Right atrium auricular region (tissue), 2 donors: ENCODE data around the gene THRB. TPM values are rescaled to one million over a fixed set of nuclear protein-coding genes. Genes with fewer than 3 reads are reported as not detected.

ENCODE experiments used
- DNase-seq: peaks from one replicate; pipeline ENCODE4 v3.0.0-alpha.2; 2019; ENCODE audit warnings: low spot score
- H3K27ac ChIP-seq, 2 donors: fragments of 200-600 bp; sonication (generic); 1 replicate in 1 of 2; 2 replicates in 1 of 2; pipeline ENCODE4 v1.5.1; 2016 to 2019
- H3K27me3 ChIP-seq, 2 donors: fragments of 200-600 bp; sonication (generic); one replicate each; pipeline versions ENCODE4 v1.5.1 to v1.6.0; 2017 to 2019
- H3K36me3 ChIP-seq: fragments of 200-600 bp; sonication (generic); one replicate; pipeline ENCODE4 v1.5.1; 2016
- H3K4me1 ChIP-seq, 2 donors: fragments of 200-600 bp; sonication (generic); one replicate each; pipeline versions ENCODE4 v1.5.1 to v1.6.0; 2017 to 2019
- H3K4me3 ChIP-seq, 2 donors: fragments of 200-600 bp; sonication (generic); 1 replicate in 1 of 2; 2 replicates in 1 of 2; pipeline ENCODE4 v1.5.1; 2017 to 2019; ENCODE audit warnings: mild to moderate bottlenecking in 1 of 2, moderate library complexity in 1 of 2
- H3K9me3 ChIP-seq, 2 donors: fragments of 200-600 bp; sonication (generic); one replicate each; pipeline ENCODE4 v1.5.1; 2019
- total RNA-seq, 2 donors: library from RNA; depleted of rRNA; stranded (reverse); fragments of >200 nt; gene quantifications; one replicate each; pipeline ENCODE4 v1.1.0, GENCODE V29; 2016
- TF ChIP-seq, protein P1 (sequence below), 2 donors: fragments of 200-600 bp; sonication (generic); IDR thresholded peaks; one replicate each; pipeline ENCODE4 v1.5.1; 2019; ENCODE audit warnings: antibody characterized with exemption in 2 of 2

THRB gene
- total RNA-seq, 2 donors from 2014 or later: 4.2 to 7.0 TPM

DNA sequence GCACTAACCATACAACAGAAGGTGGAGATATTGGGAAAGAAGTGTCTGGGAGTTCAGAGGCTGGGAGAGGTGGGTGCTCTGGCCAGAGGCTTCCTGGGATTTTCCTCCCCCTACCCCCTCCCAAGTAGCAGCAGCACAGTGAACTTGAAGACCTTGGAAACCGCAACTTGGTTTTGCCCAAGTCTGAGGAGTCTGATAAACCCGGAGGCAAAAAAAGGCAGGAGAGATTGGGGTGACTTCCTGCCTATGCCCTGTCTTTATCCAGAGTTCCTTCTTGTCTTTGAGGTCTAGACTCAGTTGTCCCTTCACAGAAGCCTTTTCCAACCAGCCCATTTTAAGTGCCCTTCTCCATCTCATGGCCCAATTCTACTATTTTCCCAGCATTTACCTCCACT lies 25.4 kb upstream of the THRB start:
- Histone ChIP-seq H3K9me3 (no peaks in the 10 kb centered on the region), H3K27ac (no peak overlapping the region), H3K36me3 (no peaks in the 10 kb centered on the region), H3K4me3 (no peak overlapping the region), H3K4me1 (peaks cover 0 to 11% of the 10 kb centered on the region in 2 donors), H3K27me3 (no peaks in the 10 kb centered on the region)
- DNase-seq: no peak
- TF ChIP-seq, protein P1, sequence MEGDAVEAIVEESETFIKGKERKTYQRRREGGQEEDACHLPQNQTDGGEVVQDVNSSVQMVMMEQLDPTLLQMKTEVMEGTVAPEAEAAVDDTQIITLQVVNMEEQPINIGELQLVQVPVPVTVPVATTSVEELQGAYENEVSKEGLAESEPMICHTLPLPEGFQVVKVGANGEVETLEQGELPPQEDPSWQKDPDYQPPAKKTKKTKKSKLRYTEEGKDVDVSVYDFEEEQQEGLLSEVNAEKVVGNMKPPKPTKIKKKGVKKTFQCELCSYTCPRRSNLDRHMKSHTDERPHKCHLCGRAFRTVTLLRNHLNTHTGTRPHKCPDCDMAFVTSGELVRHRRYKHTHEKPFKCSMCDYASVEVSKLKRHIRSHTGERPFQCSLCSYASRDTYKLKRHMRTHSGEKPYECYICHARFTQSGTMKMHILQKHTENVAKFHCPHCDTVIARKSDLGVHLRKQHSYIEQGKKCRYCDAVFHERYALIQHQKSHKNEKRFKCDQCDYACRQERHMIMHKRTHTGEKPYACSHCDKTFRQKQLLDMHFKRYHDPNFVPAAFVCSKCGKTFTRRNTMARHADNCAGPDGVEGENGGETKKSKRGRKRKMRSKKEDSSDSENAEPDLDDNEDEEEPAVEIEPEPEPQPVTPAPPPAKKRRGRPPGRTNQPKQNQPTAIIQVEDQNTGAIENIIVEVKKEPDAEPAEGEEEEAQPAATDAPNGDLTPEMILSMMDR (IDR thresholded peaks at IDR 0.05): no peak

DNA sequence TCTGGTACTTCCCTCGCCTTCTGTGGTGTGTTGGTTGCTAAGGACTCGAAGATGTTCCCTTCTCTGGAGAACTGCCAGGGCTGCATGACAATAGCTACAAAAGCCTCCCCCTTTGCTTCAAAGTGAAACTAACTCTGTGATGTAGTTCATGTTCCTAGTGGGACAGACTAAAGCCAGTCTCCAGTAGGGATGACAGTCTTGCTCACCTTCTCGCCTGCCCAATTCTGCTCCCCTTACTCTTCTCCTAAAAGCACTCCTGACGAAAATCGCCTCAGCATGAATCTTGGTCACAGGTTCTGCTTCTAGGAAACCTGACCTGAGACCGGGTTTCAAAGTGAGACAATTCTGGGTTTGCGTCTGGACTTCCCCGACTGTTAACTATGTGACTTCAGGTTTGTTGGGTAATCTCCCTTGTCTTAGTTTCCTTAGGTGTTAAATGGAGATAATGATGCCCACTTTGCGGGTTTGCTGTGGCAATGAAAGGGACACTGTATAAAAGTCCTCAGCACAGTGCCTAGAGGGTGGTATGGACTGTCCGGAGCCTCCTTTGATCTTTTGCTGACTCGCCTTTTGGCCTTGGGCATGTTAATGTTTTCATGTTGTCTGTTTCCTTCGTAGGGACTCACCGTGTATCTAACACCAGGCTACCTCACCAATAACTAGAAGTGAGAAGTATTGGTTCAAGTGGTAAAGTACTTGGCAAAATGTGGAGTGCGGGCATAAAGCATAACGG lies 24.9 kb upstream of the THRB start:
- DNase-seq: no peak
- H3K4me3 ChIP-seq: no peak overlapping the region

DNA sequence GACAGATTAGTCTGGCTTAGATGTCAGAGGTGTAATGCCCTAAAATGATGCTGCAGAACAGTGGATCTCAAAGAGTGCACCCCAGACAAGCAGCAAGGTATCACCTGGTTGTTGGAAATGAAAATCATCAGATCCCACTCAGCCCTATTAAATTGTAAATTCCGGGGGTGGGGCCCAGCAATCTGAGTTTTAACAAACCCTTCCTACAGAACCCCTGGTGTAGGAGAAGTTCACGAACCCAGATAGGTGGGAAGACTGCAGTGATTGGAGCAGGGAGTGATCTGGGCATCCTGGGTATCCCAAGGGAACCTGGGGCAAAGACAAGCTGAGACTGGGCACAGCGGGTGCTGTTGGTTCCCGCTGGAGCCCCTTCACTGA lies 24.3 kb upstream of the THRB start:
- H3K27me3 ChIP-seq: no peaks in the 10 kb centered on the region
- no peak overlapping the region for H3K4me3 ChIP-seq

More for the DNA sequence above, 24.9 kb upstream of the THRB start:
- H3K27me3 ChIP-seq: no peaks in the 10 kb centered on the region
- TF ChIP-seq, protein P1 (IDR thresholded peaks at IDR 0.05): no peak
- H3K36me3 ChIP-seq: no peaks in the 10 kb centered on the region
- H3K4me1 ChIP-seq: peaks cover 0 to 11% of the 10 kb centered on the region in 2 donors
- H3K9me3 ChIP-seq: no peaks in the 10 kb centered on the region
- no peak overlapping the region for H3K27ac ChIP-seq

DNA sequence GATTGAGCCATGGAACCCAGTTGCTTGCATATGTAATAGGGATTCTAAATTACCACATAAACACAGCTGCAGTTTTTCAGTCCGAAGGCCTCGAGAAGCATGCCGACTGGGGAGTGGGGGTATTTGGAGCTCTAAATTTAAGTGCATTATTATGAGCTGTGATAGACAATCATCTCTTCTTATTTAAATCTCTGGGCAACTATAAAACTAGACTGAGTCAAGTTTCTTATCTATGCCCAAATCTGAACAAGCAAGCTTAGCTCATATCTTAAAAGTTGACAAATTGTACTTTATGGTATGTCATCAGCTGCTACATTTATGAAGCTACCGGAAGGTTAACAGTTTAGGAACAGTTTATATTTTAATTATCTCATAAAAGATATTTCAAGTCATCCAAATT lies 19.5 kb upstream of the THRB start:
- TF ChIP-seq, protein P1 (IDR thresholded peaks at IDR 0.05): no peak
- H3K36me3 ChIP-seq: no peaks in the 10 kb centered on the region
- no peaks in the 10 kb centered on the region for H3K4me1 ChIP-seq
- no peaks in the 10 kb centered on the region for H3K9me3 ChIP-seq
- no peak for DNase-seq
- no peak overlapping the region for H3K27ac ChIP-seq
- H3K27me3 ChIP-seq: no peaks in the 10 kb centered on the region
- no peak overlapping the region for H3K4me3 ChIP-seq

More for the DNA sequence above, 24.3 kb upstream of the THRB start:
- TF ChIP-seq, protein P1 (IDR thresholded peaks at IDR 0.05): no peak
- Histone ChIP-seq H3K27ac (no peak overlapping the region), H3K9me3 (no peaks in the 10 kb centered on the region), H3K36me3 (no peaks in the 10 kb centered on the region), H3K4me1 (peaks cover 0 to 11% of the 10 kb centered on the region in 2 donors)
- DNase-seq: no peak

DNA sequence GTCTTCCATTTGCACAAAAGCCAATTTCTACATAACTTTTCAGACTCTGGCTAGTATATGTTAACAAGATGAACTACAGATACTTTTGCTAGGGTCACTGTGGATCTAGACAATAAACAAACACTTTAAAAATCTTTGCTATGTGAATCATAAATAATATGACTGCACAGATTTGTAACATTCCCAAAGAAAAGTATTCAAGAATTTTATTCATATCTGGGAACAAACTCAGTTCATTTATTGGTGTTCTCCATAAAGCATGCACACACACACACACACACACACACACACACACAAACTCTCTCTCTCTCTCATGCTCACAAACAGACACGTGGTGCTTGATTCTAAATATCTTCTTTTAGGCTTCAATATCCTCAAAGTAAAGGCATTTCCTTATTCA lies 18.8 kb upstream of the THRB start:
- TF ChIP-seq, protein P1 (IDR thresholded peaks at IDR 0.05): no peak

More for the DNA sequence above, 18.8 kb upstream of the THRB start:
- Histone ChIP-seq H3K36me3 (no peaks in the 10 kb centered on the region), H3K4me3 (no peak overlapping the region), H3K9me3 (no peaks in the 10 kb centered on the region), H3K27ac (no peak overlapping the region), H3K4me1 (no peaks in the 10 kb centered on the region), H3K27me3 (no peaks in the 10 kb centered on the region)
- DNase-seq: no peak
